Measurements from ENCODE around the gene OCIAD1. TPM values are rescaled to one million over a fixed set of nuclear protein-coding genes. Genes with fewer than 3 reads are reported as not detected.

OCIAD1 gene
- total and polyA plus RNA-seq, 10 of the 15 experiments (the other 5 are each of a cell fraction or from before 2014, with no cell fraction given), result 89.1 to 196 (median 136) TPM

DNA sequence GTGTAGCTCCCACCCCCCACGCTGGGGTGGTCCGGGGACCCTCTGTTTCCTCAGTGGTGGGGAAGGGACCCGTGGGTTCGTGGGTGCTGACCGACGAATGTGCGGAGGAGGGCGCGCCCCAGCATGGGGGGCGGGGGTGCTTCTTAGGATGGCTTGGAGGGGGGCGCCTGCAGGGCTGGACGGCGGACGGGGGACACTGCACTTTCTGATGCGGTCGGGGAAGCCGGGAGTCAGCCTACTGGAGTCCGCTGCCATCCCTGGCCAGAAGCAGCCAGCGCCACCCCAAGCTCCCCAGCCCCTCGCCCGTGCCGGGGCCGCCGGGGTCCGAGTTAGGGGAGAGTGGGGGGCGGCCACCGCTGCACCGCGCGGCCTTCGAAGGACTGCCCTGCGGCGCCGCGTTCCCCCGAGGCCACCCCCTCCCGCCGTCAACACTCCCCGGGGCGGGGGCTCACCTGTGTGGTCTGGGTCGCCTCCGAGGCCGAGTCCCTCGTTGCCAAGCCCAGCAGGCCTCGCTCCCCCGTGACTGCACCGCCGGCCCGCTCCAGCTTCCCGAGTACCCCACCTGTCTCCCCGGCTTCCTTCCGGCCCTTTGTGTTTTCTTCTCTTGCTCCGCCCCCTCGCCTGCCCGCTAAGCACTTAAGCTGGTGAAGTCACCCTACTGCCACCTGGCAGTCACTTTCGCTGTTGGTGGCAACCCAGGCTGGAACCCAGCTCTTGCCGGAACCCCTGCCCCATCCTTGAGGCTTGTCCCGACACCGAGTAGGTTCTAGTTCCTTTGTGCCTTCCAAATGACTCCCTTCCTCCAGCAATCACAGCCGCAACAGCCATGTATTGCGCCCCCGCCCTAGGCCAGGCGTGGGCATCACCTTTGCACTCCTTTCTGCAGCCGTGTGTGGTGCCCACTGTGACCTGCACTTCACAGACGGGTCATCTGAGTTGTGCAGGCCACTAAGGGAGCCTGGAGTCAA lies 75.6 kb downstream of the OCIAD1 start, which contains the start of gene OCIAD2 (continued):
- TF ChIP-seq, protein P1, sequence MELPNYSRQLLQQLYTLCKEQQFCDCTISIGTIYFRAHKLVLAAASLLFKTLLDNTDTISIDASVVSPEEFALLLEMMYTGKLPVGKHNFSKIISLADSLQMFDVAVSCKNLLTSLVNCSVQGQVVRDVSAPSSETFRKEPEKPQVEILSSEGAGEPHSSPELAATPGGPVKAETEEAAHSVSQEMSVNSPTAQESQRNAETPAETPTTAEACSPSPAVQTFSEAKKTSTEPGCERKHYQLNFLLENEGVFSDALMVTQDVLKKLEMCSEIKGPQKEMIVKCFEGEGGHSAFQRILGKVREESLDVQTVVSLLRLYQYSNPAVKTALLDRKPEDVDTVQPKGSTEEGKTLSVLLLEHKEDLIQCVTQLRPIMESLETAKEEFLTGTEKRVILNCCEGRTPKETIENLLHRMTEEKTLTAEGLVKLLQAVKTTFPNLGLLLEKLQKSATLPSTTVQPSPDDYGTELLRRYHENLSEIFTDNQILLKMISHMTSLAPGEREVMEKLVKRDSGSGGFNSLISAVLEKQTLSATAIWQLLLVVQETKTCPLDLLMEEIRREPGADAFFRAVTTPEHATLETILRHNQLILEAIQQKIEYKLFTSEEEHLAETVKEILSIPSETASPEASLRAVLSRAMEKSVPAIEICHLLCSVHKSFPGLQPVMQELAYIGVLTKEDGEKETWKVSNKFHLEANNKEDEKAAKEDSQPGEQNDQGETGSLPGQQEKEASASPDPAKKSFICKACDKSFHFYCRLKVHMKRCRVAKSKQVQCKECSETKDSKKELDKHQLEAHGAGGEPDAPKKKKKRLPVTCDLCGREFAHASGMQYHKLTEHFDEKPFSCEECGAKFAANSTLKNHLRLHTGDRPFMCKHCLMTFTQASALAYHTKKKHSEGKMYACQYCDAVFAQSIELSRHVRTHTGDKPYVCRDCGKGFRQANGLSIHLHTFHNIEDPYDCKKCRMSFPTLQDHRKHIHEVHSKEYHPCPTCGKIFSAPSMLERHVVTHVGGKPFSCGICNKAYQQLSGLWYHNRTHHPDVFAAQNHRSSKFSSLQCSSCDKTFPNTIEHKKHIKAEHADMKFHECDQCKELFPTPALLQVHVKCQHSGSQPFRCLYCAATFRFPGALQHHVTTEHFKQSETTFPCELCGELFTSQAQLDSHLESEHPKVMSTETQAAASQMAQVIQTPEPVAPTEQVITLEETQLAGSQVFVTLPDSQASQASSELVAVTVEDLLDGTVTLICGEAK (IDR thresholded peaks at IDR 0.05; ENCODE audit: borderline replicate concordance), result peak; percentile 65; the same call in 1 of the 2 replicates
- TF ChIP-seq RAD21 (IDR thresholded peaks at IDR 0.05; ENCODE audit: insufficient read depth, low read depth, low read length), result peak; percentile 50
- TF ChIP-seq MYC (IDR thresholded peaks at IDR 0.05; ENCODE audit: insufficient read depth, insufficient read length, insufficient replicate concordance, low read length, severe bottlenecking), result no peak

DNA sequence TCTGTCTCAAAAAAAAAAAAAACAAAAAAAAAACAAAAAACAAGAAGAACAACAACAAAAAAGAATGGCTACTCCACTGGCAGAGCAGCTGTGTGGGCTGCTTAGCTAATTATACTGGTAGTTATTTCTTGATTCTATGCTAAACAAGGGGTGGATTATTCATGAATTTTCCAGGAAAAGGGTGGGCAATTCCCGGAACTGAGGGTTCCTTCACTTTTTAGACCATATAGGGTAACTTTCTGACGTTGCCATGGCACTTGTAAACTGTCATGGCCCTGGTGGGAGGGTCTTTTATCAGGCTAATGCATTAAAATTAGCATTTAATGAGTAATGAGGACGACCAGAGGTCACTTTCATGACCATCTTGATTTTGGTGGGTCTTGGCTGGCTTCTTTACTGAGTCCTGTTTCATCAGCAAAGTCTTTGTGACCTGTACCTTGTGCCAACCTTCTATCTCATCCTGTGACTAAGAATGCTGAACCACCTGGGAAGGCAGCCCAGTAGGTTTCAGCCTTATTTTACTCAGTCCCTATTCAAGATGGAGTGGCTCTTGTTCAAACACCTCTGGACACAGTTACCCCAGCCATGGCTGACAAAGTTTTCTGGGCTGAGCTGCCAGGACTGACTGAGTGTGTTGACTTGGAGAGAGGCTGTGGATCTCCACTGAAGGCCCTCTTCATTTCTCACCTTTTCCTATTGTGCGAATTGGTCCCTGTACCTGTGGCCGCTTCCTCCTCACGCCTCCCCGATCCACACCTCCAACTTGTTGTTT lies 77.0 kb downstream of the OCIAD1 start:
- Histone ChIP-seq H4K20me1 (ENCODE audit: control insufficient read depth, insufficient read depth) (no peaks in the 10 kb centered on the region), H2AFZ (ENCODE audit: control insufficient read depth, low read depth, low read length) (no peak overlapping the region), H3K36me3 (ENCODE audit: control insufficient read depth in 2 of 2, insufficient read depth in 2 of 2, low read length in 1 of 2) (no peaks in the 10 kb centered on the region), H3K9ac (ENCODE audit: control insufficient read depth, insufficient read depth, low read length) (no peak overlapping the region), H3K4me2 (ENCODE audit: control insufficient read depth, insufficient read depth) (no peak overlapping the region), H3K4me3 (no peak overlapping the region), H3K27ac (ENCODE audit: control insufficient read depth, insufficient read depth) (no peak overlapping the region), H3K79me2 (ENCODE audit: control insufficient read depth, insufficient read depth, low read length) (peaks cover 5% of the 10 kb centered on the region), H3K4me1 (ENCODE audit: control insufficient read depth, insufficient read depth, low read length) (0 out of 2 replicates have a peak, but pooled peaks cover 4% of the 10 kb centered on the region), H3K27me3 (replicated peaks in 1 of 2; ENCODE audit: control insufficient read depth in 2 of 2, insufficient read depth in 2 of 2, low read length in 1 of 2) (no peaks in the 10 kb centered on the region), H3K9me3 (replicated peaks; ENCODE audit: control insufficient read depth, insufficient read depth, low read length) (no peaks in the 10 kb centered on the region)
- BruUV-seq (replicated peaks), result no TSS peak
- ChIA-PET RAD21 (ENCODE audit: unreplicated experiment) (no interaction called here), SMC1A (ENCODE audit: uncharacterized antibody, unreplicated experiment) (interaction anchor here (0.6 to 2.1 kb wide), 2 partner anchors 23 to 329 kb away, joined by 3 to 5 read pairs; no protein-coding TSS in a partner anchor), CTCF (interaction anchor here (0.7 to 3.8 kb wide), 6 partner anchors 10 to 329 kb away, joined by 3 to 23 read pairs (median 4); no protein-coding TSS in a partner anchor), POLR2A (no interaction called here)
- no peak for FAIRE-seq
- WGBS (ENCODE audit: insufficient coverage, insufficient replicate concordance, low lambda C conversion rate, missing lambda C conversion rate), result 58% methylated on average over 7 of the region's 7 CpGs
- no peak for DNase-seq (ENCODE audit: low read depth, low spot score)
- intact Hi-C loops (cut with micrococcal nuclease; ENCODE audit: unreplicated experiment), result loop anchor here (2.0 to 5.0 kb wide), 3 partner anchors 127 to 329 kb away; partner anchors contain the start of gene FRYL
- in situ Hi-C loops (cut with MboI), result no loop called here
- ATAC-seq, result no peak
- TF ChIP-seq, protein P2, sequence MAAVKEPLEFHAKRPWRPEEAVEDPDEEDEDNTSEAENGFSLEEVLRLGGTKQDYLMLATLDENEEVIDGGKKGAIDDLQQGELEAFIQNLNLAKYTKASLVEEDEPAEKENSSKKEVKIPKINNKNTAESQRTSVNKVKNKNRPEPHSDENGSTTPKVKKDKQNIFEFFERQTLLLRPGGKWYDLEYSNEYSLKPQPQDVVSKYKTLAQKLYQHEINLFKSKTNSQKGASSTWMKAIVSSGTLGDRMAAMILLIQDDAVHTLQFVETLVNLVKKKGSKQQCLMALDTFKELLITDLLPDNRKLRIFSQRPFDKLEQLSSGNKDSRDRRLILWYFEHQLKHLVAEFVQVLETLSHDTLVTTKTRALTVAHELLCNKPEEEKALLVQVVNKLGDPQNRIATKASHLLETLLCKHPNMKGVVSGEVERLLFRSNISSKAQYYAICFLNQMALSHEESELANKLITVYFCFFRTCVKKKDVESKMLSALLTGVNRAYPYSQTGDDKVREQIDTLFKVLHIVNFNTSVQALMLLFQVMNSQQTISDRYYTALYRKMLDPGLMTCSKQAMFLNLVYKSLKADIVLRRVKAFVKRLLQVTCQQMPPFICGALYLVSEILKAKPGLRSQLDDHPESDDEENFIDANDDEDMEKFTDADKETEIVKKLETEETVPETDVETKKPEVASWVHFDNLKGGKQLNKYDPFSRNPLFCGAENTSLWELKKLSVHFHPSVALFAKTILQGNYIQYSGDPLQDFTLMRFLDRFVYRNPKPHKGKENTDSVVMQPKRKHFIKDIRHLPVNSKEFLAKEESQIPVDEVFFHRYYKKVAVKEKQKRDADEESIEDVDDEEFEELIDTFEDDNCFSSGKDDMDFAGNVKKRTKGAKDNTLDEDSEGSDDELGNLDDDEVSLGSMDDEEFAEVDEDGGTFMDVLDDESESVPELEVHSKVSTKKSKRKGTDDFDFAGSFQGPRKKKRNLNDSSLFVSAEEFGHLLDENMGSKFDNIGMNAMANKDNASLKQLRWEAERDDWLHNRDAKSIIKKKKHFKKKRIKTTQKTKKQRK (IDR thresholded peaks at IDR 0.05; ENCODE audit: low read depth, low read length), result no peak
- TF ChIP-seq ZNF24 (IDR thresholded peaks at IDR 0.05), result no peak
- TF ChIP-seq SIN3A (IDR thresholded peaks at IDR 0.05; ENCODE audit: low read depth, low read length), result no peak
- TF ChIP-seq POLR2AphosphoS5 (IDR thresholded peaks at IDR 0.05; ENCODE audit: low read length), result no peak
- TF ChIP-seq KAT2A (conservative IDR thresholded peaks at IDR 0.05; ENCODE audit: control insufficient read depth, low read depth, low read length), result no peak
- no peak for TF ChIP-seq CBX3 (IDR thresholded peaks at IDR 0.05; ENCODE audit: borderline replicate concordance, low read depth)
- TF ChIP-seq MXI1 (IDR thresholded peaks at IDR 0.05; ENCODE audit: low read depth, low read length), result no peak
- TF ChIP-seq ZNF384 (IDR thresholded peaks at IDR 0.05; ENCODE audit: borderline replicate concordance, low read depth, low read length), result no peak

All from GM12878 (cell line).